ENCODE data around the gene FGF9.
A peak's percentile ranks its signal among the peaks of the same experiment; 100 is the strongest.

FGF9 gene

GRCh38 chr13:21670883-21671619 lies at the start of gene FGF9:
Gene FGF9 (plus strand): TSS chr13:21671073. CDS start chr13:21671913, 840 bp downstream.
- peak; percentile 65 for DNase-seq

- no peak for DNase-seq
These were observed 45.5 kb upstream of the FGF9 start for GRCh38 chr13:21625366-21625765.

- no peak for DNase-seq
These were observed 38.7 kb upstream of the FGF9 start for GRCh38 chr13:21632196-21632595.

- no peak for DNase-seq
These were observed 34.2 kb upstream of the FGF9 start for GRCh38 chr13:21636656-21637055.

- DNase-seq: peak; percentile 9
These were observed 33.6 kb upstream of the FGF9 start for GRCh38 chr13:21637296-21637695.

GRCh38 chr13:21638319-21639282 lies 32.3 kb upstream of the FGF9 start:
- no peak for DNase-seq

DNA sequence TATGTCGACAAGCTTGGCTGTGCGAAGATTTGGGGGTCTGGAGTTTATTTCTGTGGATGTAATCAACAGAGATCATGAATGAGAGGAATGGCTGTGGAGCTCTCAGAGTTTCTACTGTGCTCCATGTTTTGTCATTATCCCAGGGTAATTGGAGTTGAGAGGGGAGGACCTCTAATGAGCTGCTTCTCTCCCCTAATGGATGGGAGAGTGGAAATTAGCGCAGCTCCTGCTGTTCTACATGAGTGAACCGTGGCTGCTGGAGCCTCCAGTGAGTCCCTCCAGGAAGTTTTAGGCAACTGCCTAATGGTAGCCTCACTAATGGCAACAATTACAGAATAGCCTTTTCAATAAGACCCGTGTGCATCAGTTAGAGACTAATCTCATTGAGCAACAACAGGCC lies 31.3 kb upstream of the FGF9 start:
- no peak for DNase-seq

DNA sequence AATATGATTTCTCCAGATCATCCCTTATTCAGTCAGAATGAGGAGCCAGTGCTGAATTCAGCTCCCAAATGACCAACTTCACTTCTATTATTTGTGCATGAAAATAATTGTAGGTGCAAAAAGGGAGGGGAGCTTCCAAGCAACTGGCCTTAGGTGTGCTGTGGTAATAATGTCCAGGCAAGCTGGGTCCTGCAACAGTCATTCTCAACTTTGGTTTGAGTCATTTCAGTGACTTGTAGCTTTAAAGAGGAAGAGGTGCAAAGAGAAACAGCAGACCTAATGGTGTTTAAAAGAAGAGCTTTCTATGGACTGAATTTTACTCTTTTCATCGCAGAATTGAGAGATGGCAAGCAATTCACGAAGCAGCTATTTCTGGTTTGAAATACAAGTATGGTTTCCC lies 29.2 kb upstream of the FGF9 start:
- DNase-seq: no peak

DNA sequence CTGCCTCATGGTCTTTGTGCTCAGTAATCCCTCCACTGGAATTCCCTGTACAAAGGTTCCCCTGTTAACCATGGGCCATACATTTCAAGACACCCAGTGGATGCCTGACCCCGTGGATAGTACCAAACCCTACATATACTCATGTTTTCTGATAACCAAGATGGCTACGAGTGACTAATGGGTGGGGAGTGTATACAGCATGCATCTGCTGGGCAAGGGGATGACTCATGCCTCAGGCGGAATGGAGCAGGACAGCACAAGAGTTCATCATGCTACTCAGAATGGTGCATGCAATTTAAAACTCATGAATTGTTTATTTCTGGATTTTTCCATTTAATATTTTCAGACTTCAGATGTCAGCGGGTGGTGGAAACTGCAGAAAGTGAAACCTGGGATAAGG lies 13.3 kb upstream of the FGF9 start:
- peak; percentile 37 for DNase-seq

DNA sequence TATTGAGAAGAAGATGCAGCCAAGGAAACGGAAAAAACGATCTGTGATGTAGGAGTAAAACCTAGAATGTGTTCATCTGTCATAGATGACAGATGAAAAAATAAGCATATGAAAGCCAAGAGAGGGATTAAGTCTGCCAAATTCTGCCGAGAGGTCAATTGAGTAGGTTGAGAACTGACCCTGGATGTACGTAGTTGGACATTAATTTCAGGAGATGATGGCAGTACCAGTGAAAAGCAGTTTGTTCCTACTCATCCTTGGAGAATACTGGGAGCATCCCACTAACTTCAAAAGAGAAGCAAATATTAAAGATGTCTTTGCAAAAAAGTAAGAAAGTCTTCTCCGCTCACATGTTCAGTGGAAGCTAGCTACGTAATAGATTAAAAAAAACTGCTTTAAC lies 11.8 kb upstream of the FGF9 start:
- no peak for DNase-seq

GRCh38 chr13:21661097-21661909 lies 9.6 kb upstream of the FGF9 start:
- DNase-seq: no peak

DNA sequence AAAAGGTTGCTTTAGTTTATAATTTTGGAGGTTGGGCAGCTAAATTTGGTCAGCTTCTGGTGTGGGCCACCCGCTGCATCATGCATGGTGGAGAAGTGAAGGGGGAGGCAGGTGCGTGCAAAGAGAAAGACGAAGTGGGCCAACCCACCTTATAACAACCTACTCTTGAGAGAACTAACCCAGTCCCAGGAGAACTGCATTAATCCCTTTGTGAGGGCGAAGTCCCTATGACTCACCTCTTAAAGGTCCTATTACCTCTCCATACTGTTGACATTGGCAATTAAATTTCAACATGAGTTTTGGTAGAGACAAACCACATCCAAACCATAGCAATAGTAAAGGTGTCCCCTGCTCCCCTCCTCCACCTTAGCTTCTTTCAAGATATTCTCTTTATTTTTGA lies 7.7 kb upstream of the FGF9 start:
- DNase-seq: no peak

GRCh38 chr13:21668732-21669275 lies 2.1 kb upstream of the FGF9 start:
- DNase-seq: no peak

- DNase-seq: peak; percentile 55
These were observed 629 bp upstream of the FGF9 start for GRCh38 chr13:21670006-21670882.

GRCh38 chr13:21671620-21672286 lies 880 bp downstream of the FGF9 start:
- no peak for DNase-seq

DNA sequence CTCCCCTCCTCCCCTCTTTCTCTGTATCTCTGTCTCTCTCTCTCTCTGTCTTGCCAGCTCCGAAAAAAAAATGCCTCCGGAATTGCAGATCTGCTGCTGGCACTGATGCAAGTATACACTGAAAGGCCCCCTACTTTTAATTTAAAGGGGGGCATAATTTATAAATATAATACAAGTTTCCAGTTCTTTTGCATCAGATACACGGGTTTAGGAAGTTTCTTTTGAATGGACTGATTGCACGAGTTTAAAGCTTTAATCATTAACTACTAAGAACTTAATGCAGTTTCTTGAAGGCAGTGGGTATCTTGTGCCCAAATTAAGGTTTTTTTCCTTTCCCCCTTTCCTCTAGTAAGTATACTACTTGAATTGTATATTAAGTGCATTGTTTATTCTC lies 1.4 kb downstream of the FGF9 start:
- no peak for DNase-seq

DNA sequence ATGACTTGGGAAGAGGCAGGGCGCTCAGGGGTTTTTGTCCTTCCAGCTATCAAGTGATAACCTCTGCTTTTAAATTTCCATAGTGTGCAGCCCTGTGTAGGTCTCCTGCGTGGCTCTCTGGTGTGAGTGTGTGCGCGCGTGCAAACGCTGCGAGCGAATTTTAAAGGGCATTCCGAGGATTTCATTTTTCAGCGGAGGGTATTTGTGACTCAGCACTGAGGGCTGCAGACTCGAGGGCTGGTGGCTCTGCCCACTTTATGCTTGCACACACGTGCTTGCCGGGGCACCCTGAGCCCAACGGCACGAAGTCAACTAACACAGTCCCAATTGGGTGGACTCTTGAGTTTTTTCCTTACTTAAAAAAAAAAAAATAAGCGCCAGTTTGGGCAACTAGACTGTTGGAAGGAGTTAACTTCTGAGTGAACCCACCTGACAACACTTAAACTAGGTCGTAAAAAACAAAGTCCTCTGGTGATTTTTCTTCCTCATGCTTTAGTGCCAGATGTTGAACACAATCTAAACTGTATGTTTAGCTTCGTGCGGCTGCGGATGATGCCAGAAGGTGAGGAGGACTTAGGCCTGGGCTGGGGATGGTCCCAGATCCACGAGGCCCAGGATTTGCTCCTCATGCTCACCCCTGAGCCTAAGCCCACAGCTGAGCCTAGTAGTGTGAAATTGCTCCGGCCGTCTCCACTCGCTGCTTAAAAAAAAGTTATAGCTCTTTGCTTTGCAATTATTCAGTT lies 2.1 kb downstream of the FGF9 start:
- DNase-seq: no peak

DNA sequence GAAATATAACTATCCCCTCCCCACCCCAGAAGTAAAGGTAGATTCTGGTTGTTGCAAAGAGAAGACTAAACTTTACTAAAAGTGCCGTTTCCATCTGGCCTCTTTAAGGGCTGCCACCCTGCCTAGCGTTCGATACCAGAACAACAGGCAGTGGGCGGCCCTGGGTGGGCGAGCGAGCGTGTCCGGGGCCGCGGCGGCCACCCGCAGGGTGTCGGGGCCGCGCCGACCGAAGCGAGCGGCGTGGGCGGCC lies 2.6 kb downstream of the FGF9 start:
- no peak for DNase-seq

DNA sequence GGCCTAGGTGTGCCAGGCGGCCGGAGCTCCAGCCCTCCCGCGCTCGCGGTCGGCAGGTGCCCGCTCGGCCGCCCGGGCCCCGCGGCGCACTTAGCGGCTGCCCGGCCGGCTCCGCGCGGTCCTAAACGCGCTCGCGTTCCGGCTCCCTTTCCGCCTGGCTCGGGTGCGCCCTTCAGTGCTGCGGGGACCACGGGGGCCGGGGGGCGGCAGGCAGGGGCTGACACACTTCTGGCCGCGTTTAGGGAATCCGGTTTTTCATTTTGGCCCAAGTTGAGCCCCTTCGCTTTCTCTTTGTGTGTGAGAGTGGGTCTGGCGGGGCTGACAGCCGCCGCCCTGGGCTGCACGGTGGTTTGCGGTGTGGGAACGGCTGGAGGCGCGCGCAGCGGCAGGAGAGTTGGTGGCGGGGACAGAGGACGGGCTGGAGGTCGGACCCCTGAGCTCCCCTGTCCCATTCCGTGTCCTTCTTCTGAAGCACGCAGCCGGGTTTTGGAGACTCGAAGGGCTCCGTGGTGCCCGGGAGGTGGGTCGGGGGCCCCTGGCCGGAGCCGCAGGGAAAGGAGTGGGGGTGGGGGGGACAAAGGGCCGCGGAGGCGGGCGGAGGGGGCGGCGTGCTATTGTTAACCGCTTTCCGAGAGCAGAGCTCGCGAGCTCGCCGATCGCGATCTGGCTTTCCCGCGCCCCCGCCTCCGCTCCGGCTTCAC lies 3.1 kb downstream of the FGF9 start:
- peak; percentile 8 for DNase-seq

GRCh38 chr13:21674490-21675009 lies 3.7 kb downstream of the FGF9 start:
- DNase-seq: no peak
